Suprapubic skin (tissue), 4 donors: Measurements from ENCODE around the gene GFAP.

ENCODE experiments used
- CTCF ChIP-seq, 2 donors: fragments of 200-600 bp in 1 of 2; fragments of 450-650 bp in 1 of 2; sonication (generic) in 1 of 2; IDR thresholded peaks; one replicate each; pipeline ENCODE4 v1.5.1; 2016 to 2019; ENCODE audit warnings: antibody characterized with exemption in 2 of 2, mild to moderate bottlenecking in 1 of 2, moderate library complexity in 1 of 2
- POLR2A ChIP-seq, 2 donors: fragments of 450-650 bp; IDR thresholded peaks; one replicate each; pipeline ENCODE4 v1.6.1; 2017; ENCODE audit warnings: antibody characterized with exemption in 2 of 2, mild to moderate bottlenecking in 2 of 2, moderate library complexity in 2 of 2
- POLR2AphosphoS5 ChIP-seq, 3 donors: sonication (generic); formaldehyde crosslinking; IDR thresholded peaks; one replicate each; pipeline ENCODE4 v1.6.1; 2017; ENCODE audit warnings: antibody characterized with exemption in 3 of 3

GRCh38 chr17:44947461-44948314 is 32.4 kb upstream of the GFAP start, which contains the start of gene KIF18B:
- TF ChIP-seq CTCF (IDR thresholded peaks at IDR 0.05) (no peak), POLR2A (IDR thresholded peaks at IDR 0.05) (no peak), POLR2AphosphoS5 (IDR thresholded peaks at IDR 0.05) (peak in 2 of 3 donors; percentile 20 to 45)
